ENCODE measurements around the gene TRPM1. TPM values are rescaled to one million over a fixed set of nuclear protein-coding genes. Genes with fewer than 3 reads are reported as not detected.

TRPM1 gene
- total RNA-seq, 1 donor, result under 0.01 TPM

- H3K4me3 ChIP-seq (ENCODE audit: low read depth, low read length), result no peak overlapping the region
- no peak for DNase-seq (ENCODE audit: low read depth)
- no peak for TF ChIP-seq CTCF (IDR thresholded peaks at IDR 0.05; ENCODE audit: insufficient read depth, low read depth, low read length)
These were observed 122.1 kb downstream of the TRPM1 start for GRCh38 chr15:30979457-30979856.

- no peak for DNase-seq (ENCODE audit: low read depth)
- no peak for TF ChIP-seq CTCF (IDR thresholded peaks at IDR 0.05; ENCODE audit: insufficient read depth, low read depth, low read length)
These were observed 123.2 kb downstream of the TRPM1 start for GRCh38 chr15:30978328-30978727.

GRCh38 chr15:30974112-30974511, 127.4 kb downstream of the TRPM1 start:
- DNase-seq (ENCODE audit: low read depth), result no peak
- H3K4me3 ChIP-seq (ENCODE audit: low read depth, low read length), result no peak overlapping the region
- TF ChIP-seq CTCF (IDR thresholded peaks at IDR 0.05; ENCODE audit: insufficient read depth, low read depth, low read length), result no peak

More at GRCh38 chr15:30978328-30978727, 123.2 kb downstream of the TRPM1 start:
- no peak overlapping the region for H3K4me3 ChIP-seq (ENCODE audit: low read depth, low read length)

GRCh38 chr15:30973379-30973778, 128.1 kb downstream of the TRPM1 start:
- H3K4me3 ChIP-seq (ENCODE audit: low read depth, low read length), result no peak overlapping the region
- TF ChIP-seq CTCF (IDR thresholded peaks at IDR 0.05; ENCODE audit: insufficient read depth, low read depth, low read length), result no peak
- no peak for DNase-seq (ENCODE audit: low read depth)

- no peak for TF ChIP-seq CTCF (IDR thresholded peaks at IDR 0.05; ENCODE audit: insufficient read depth, low read depth, low read length)
- H3K4me3 ChIP-seq (ENCODE audit: low read depth, low read length), result no peak overlapping the region
- DNase-seq (ENCODE audit: low read depth), result no peak
These were observed 131.8 kb downstream of the TRPM1 start for GRCh38 chr15:30969724-30970123.

- no peak for DNase-seq (ENCODE audit: low read depth)
- no peak overlapping the region for H3K4me3 ChIP-seq (ENCODE audit: low read depth, low read length)
- TF ChIP-seq CTCF (IDR thresholded peaks at IDR 0.05; ENCODE audit: insufficient read depth, low read depth, low read length), result no peak
These were observed 137.8 kb downstream of the TRPM1 start for GRCh38 chr15:30963681-30964080.

- DNase-seq (ENCODE audit: low read depth), result no peak
- no peak for TF ChIP-seq CTCF (IDR thresholded peaks at IDR 0.05; ENCODE audit: insufficient read depth, low read depth, low read length)
- no peak overlapping the region for H3K4me3 ChIP-seq (ENCODE audit: low read depth, low read length)
These were observed 138.9 kb downstream of the TRPM1 start for GRCh38 chr15:30962659-30963058.

Measured in fibroblast of villous mesenchyme (primary cell).